Stimulated activated CD4-positive, alpha-beta T cell treated with anti-CD3 and anti-CD28 coated beads, Interleukin-2, amount 100 ng/mL, for 4 hours (primary cell): Measurements from ENCODE around the gene ZSCAN10.

Experiments used
- DNase-seq: peaks from one replicate; pipeline ENCODE4 v3.0.0-alpha.2; 2020; ENCODE audit warnings: low read depth

Gene ZSCAN10

GRCh38 chr16:3134338-3135125, 35.4 kb upstream of the ZSCAN10 start, which contains the start of gene ZNF213:
ZNF213 (plus strand) TSS chr16:3135029; CDS start chr16:3137281, 2,252 bp downstream.
- DNase-seq = peak; percentile 89

- DNase-seq = no peak
Measured at GRCh38 chr16:3133844-3134243, 34.8 kb upstream of the ZSCAN10 start.

DNA sequence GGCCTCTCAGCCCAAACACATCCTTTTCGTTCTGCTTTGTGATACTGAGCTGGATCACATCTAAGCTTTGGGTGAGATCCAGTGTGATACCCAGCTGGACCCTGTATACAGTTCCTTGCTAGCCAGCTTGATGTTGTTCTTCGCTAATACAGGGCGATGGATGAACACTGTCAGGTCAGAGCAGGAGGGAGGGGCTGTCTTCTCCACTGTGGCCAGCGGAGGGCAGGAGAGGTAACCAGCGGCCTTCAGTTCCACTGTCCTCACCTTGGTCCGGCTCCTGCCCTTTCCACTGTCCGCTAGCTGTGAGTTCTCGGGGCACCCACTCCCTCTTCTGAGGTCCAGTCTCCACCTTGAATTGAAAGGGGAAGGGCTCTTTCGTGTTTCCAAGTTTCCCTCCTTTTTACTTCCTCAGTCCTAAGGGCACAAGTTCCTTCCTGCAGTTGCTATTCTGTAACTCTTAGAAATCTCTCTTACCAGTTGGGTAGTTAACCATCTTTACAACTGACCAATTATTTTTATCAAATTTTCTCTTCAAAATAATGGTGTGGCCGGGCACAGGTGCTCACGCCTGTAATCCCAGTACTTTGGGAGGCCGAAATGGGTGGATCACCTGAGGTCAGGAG, 32.8 kb upstream of the ZSCAN10 start:
- DNase-seq = no peak

DNA sequence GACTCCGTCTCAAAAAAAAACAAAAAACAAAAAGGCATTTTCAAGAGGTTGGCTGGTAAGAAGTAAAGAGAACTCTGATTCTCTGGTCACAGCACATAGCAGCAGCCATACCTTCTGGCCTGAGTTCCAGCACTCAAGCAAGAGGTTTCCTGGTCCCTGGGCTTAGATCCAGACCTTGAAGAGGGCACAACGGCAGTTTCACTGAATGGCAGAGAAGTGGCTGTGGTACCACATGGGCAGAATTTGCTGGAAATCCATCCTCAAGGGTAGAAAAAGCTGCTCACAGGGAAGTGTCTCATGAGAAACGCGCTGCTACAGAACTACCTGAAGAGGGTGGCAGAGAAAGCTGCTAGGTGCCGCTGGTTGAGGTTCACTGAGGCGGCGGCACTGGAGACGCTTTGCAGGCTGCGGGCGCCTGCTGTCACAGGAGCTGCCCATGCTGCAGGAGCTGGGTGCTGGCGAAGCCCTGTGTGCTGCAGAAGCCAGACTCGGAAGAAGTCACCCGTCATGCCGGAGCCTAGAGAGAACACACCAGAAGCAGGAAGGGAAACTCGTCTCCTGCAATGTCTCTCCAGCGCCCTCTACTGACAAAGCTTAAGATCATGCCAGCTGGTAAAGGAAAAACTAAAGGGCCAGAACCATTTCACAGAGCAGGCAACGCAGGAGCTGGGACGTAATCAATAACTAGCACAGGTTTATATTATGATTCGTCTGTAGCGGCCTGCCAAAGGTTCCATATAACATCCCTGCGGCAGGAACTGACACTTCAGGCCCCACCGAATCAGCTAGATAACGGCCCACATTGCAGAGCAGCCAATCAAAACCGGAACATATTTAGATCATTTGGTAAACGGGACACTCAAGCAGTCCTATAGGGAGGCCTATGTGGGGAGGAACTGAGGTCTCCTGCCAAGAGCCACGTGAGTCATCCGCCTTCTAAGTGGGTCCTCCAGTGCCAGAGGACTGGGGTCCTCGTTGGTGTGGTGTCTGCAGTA, 30.3 kb upstream of the ZSCAN10 start:
- peak; percentile 73 for DNase-seq

DNA sequence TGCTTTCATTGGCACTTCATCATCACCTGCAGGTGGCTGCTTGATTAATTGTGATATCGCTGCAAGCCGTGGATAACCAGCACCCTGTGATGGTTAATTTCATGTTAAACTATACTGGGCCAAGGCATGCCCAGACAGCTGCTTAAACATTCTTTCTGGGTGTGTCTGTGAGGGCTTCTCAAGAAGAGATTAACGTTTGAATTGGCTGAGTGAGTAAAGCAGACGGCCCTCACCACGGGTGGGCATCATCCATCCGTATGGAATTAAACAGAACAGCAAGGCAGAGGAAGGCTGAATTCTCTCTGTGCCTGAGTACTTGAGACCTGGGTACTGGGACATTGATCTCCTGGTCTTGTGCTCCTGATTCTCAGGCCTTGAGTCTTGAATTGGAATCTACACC, 28.7 kb upstream of the ZSCAN10 start:
- DNase-seq = no peak

DNA sequence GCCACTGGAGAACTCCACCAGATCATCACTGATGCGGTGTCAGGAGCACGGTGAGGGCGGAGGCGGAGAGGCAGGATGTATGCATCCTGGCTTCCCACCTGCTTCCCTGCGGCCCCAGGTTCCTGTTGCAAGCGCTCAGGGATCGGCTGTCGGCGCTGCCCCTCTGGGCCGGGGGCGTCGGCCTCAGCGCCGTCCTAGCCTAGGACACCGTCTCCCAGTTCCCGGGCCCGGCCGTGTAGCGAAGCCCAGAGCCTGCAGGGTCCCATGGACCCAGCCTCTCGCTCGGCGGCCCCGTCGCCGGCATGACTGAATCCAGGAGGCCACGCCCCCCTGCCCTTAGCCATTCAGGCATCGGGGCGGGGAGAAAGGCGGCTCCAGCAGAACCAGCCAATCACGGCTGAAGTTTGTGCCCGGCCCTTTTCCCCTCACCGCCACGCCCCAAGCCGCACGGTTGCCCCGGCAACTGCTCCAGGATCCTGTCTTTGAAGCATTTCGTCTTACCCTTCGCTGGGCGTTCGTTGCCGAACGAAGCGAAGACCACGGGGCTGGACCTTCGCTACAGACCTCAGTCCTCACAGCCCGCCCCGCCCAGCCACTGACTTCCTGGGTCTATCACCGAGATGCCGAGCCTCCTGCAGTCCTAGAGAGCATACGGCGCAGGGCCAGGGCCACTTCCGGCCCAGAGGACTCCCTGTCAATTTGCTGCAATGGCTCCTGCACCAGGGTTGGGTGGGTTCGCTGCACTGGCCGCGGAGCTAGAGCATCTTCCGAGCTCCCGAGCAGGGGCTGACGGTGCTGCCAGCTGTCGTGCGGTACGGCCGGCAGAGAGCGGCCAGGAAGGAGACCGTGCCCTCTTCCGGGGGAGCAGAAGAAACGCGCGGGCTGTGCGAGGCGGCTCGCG, 25.1 kb upstream of the ZSCAN10 start:
- peak; percentile 93 for DNase-seq

DNA sequence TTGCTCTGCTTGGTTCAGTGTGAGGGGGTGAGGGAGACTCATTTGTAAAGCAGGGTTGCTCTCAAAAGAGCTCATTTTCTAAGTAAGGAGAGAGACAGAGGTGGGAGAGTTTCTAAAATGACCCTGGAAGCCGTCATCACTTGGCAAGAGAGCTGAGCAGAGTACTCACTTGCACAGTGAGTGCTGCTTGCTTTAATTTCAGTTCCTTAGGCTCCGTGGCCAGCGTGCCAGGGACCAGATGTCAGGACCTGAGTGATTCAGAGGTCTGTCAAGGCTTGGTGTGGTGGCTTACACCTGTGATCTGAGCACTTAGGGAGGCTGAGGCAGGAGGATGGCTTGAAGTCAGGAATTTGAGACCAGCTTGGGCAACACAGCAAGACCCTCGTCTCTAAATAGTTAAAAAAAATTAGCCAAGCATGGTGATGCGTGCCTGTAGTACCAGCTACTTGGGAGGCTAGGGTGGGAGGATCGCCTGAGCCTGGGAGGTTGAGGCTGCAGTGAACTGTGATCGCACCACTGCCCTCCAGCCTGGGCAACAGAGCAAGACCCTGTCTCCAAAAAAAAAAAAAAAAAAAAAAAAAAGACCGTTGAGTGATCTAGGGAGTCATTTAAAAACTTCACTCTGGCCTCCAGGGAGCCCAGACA, 24.0 kb upstream of the ZSCAN10 start:
- DNase-seq = no peak

- no peak for DNase-seq
Measured at GRCh38 chr16:3121851-3122467, 22.9 kb upstream of the ZSCAN10 start.

DNA sequence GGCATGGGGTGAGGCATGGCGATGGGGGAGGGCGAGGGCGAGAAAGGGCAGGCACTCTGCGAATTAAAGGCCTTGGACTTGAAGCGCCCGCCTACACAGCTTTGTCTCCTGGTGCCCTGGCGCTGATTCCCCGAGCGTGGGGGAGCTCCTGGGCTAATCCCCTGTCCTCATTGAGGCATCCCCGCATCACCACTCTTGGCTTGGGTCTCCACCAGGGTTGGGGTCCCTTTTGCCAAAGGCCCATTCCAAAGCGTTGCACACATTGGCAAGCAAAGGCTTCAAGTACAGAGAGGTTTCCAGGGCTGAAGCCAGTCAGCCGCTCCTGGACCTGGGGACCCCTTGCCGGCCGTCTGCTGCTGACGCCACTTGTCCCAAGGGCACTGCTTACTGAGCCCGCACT, 21.3 kb upstream of the ZSCAN10 start:
- DNase-seq = no peak

DNA sequence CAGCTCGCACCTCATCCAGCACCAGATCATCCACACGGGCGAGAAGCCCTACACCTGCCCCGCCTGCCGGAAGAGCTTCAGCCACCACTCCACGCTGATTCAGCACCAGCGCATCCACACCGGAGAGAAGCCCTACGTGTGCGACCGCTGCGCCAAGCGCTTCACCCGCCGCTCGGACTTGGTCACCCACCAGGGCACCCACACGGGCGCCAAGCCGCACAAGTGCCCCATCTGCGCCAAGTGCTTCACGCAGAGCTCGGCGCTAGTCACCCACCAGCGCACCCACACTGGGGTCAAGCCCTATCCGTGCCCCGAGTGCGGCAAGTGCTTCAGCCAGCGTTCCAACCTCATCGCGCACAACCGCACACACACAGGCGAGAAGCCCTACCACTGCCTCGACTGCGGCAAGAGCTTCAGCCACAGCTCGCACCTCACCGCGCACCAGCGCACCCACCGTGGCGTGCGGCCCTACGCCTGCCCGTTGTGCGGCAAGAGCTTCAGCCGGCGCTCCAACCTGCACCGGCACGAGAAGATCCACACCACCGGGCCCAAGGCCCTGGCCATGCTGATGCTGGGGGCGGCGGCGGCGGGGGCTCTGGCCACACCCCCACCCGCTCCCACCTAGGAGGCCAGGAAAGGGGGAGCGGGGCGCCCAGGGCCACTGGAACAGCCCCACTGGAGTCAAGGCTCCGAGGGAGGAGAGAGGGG, 20.8 kb upstream of the ZSCAN10 start:
- DNase-seq = no peak

DNA sequence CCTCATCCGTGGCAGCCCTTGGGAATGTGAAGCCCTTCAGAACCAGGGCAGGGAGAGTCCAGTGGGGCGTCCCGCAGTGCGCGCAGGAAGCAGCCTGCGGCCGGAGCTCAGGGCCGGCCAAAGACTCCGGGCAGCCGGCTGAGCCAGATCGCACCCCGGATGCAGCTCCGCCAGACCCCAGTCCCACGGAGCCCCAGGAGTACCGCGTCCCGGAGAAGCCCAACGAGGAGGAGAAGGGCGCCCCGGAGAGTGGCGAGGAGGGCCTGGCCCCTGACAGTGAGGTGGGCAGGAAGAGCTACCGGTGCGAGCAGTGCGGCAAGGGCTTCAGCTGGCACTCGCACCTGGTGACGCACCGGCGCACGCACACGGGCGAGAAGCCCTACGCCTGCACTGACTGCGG, 20.2 kb upstream of the ZSCAN10 start:
- DNase-seq = no peak

DNA sequence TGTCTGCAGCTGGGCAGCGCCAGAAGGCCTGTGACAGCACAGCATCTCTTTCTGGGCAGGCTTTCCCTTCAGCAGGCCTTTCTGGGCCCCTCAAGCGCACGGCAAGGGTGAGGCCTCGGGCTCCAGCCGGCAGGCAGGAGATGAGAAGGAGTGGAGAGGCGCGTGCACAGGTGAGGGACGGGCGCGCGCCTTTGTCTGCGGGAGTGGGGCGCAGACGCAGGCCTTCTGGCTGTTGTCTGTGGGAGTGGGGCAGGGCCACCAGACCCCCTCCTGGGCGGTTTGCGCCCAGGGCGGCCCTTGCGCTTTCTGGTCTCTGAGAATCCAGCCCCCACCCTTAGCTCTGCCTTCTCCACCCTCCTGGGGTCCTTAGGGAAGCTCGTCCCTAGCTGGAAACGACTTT, 19.8 kb upstream of the ZSCAN10 start:
- no peak for DNase-seq

DNA sequence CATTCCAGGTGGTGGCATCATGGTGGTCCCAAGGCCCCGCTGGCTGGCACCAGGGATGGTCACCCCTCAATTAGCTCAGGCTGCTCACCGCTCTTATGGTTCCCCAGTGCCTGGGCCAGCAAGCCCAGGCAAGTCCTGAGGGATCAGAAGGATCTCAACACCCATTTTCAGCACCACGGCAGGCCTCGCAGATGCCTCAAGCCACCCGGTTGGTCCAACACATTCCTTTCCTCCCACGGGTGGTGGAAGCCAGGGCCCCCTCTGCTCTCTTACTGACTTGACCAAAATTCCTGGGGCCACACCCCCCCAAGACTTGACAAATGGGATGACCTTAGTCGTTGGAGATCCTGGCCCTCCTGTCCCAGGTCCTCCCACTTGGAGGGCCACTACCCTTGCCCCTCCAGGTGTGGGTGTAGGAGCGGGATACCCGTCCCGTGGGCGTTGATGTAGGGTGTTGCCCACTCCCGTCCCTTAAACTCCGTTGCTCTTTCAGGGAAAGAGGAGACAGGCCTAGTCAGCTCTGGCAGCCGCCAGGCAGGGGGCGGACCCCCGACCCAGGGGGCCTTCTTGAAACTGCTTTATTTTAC, 19.2 kb upstream of the ZSCAN10 start:
- DNase-seq = no peak

DNA sequence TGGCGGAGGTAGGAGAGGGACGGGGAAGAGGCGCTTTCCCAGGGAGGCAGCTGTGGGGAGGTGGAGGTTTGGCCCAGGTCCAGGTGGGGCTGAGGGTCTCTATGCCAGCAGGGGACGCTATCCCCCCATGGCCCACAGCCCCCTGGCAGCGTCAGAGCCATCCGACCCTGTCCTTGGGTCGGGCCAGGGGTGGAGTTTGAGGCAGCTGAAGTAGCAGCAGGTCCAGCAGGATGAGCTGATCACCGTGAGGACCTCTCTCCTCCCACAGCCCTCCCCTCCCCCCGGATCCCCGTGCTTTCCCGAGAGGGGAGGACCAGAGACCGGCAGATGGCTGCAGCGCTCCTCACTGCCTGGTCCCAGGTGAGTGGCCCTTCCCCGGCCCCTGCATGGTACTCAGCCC, 16.5 kb upstream of the ZSCAN10 start:
- no peak for DNase-seq

GRCh38 chr16:3115003-3115402, 15.9 kb upstream of the ZSCAN10 start:
- DNase-seq = no peak

DNA sequence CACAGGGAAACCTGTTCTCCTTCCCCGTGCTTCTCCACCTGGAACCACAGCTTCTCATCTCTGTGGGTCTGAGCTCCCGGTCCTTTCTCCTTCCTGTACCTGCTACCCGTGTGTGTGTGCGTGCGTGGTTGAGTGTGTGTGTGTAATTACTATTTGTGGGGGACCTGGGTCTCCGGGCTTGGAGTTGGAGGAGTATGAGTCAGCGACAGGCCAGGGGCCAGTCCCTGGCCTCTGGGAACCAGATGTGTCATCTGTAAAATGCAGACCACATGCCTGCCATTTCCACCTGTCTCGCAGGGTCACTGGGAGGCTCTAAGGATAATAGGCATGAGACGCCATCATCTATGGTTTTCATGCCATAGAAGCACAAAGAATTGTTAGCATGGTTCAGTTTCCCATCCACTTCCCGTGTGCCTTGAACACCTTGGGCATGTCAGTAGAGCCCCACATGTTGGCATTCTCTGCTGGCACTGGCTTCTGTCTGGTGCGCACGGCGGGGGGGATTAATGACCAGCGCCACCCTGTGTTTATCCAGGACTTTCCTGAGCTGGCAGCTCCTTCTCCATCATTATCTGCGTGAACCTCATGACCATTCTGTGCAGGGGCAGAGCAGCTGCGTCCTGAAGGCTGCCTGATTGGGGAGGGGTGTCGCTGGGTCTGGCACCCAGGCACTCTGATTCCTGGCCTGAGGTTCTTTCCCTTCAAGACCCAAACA, 14.8 kb upstream of the ZSCAN10 start:
- DNase-seq = no peak

DNA sequence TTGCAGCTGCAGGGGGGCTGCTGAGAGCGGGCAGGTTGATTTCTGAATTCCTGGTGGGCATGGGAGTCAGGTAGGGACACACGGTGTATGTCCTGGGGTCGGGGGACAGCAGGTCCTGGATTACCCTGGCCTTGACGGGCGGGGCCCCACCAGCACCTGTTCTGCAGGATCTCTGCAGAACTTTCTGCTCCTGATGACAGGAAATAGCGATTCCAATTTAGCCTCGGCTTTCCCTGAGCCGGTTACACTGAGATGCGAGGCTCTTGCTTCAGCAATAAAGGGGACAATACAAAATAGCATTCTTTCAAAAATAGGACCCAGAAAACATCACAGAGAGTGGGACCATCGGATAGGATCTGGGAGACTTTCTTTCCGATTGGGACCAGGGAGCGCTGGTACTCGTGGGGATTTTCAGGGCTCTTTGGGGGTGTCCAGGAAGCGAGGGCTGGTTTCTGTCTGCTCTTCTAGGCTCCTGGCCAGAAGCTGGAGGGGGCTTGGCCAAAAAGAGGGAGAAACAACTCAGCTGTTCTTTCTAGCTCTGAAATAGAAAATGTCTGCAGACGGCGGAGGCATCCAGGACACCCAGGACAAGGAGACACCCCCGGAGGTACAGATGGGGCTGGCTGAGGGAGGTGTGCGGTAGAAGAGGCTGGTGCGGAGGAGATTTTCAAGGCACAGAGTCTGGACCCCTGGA, 13.9 kb upstream of the ZSCAN10 start:
- no peak for DNase-seq
